H54 (cell line): Measurements from ENCODE around the gene CELSR1.
"Not testable (repeated sequence)": the region's sequence is repeated elsewhere in the genome, so short reads cannot be mapped to it uniquely, and the experiment has no call there.

Experiments
- DNase-seq: peaks from one replicate; pipeline ENCODE4 v3.0.0; 2011; ENCODE audit warnings: low spot score, mixed read lengths; ENCODE audit not compliant: insufficient read length
- FAIRE-seq: peaks from 3 replicates; lab custom pipeline; 2011; peaks lifted over from hg19 to GRCh38; lab: Jason Lieb, UNC
- POLR2A ChIP-seq: IDR thresholded peaks from 2 replicates; pipeline ENCODE4 v1.6.1; 2011; ENCODE audit warnings: low read depth, mild to moderate bottlenecking, low read length

CELSR1 gene

DNA sequence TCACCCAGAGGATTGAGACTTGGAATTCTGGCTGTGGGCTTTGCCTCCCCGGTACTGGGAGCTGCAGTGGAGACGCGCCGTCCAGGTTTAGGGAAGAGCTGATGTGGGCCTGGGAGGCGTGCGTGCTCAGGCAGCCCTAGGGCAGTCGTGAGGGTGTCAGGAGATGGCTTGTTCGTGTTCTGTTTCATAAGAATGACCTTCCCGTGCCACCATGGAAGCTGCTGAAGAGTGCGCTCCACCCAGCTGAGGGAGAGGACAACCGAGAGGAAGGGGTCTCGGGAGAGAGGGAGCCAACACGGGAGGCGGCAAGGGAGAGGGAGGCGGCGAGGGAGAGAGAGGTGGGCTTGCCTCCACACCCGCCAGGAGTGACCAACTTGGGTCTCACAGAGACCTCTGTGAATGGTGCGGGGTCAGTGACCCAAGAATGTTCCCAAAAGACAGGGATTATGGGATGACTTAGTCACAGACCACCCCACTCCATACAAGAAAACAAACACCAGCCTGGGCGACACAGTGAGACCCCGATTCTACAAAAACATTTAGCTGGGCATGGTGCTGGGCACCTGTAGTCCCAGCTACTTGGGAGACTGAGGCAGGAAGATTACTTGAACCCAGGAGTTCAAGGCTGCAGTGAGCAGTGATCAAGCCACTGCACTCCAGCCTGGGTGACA is 216.6 kb downstream of the CELSR1 start:
- DNase-seq (no peak), FAIRE-seq (no peak)
- no peak for TF ChIP-seq POLR2A

- FAIRE-seq: no peak
- no peak for DNase-seq
- no peak for TF ChIP-seq POLR2A
These were observed 217.2 kb downstream of the CELSR1 start for GRCh38 chr22:46320166-46320710.

DNA sequence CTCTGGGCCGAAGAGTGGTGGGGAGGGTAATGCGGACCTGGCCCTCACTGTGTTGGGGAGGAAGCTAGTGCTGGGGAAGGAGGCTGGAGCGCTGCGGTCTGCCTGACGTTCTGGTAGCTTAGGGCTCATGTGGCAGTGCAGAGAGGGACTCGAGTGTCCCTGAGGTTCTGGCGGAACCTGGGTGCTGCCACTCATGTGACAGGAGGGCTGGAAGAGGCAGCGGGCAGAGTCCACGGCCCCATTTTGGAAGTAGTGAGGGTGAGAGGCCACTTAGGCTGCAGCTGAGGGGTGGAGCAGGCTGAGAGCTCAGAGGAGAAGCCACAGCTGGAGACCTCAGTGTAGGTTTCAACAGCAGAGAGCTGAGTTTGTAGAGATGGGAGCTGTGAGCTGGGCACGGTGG is 218.1 kb downstream of the CELSR1 start:
- TF ChIP-seq POLR2A: no peak
- DNase-seq: no peak

DNA sequence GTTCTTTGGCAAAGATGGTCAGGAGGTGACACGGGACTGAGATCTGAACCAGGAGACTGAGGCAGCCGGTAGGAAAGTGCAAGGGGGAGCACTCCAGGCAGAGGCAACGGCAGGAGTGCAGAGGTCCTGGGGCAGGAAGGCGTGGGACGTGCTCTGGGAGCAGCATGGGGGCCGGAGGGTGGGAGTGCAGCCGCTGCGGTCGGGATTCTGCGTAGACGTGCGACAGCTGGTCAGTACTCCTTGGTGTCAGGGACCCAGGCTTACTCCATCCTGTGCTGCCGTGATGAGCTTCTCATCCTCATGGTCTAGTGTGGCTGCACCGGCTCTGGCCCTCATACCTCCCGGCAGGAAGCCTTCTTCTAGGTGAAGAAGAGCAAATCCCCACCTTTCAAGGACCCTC is 218.8 kb downstream of the CELSR1 start:
- DNase-seq (no peak), FAIRE-seq (no peak)
- no peak for TF ChIP-seq POLR2A

More for the DNA sequence above, 218.1 kb downstream of the CELSR1 start:
- FAIRE-seq: no peak

GRCh38 chr22:46317646-46318045 is 219.8 kb downstream of the CELSR1 start:
- no peak for DNase-seq
- no peak for TF ChIP-seq POLR2A
- FAIRE-seq: no peak

GRCh38 chr22:46315976-46316375 is 221.4 kb downstream of the CELSR1 start:
- no peak for DNase-seq
- TF ChIP-seq POLR2A: no peak
- no peak for FAIRE-seq

DNA sequence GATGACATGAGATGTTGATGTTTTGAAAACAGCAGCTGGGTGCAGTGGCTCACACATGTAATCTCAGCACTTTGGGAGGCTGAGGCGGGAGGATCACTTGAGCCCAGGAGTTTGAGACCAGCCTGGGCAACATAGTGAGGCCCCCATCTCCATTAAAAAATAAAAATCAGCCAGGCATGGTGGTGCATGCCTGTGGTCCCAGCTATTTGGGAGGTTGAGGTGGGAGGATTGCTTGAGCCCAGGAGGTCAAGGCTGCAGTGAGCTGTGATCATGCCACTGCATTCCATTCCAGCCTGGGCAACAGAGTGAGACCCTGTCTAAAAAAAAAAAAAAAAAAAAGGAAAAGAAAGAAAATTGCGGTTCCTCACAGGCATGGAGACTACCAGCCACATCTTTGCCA is 224.6 kb downstream of the CELSR1 start:
- FAIRE-seq, DNase-seq: not testable (repeated sequence)

- FAIRE-seq: no peak
These were observed 225.4 kb downstream of the CELSR1 start for GRCh38 chr22:46312056-46312455.

More at GRCh38 chr22:46312056-46312455, 225.4 kb downstream of the CELSR1 start:
- DNase-seq: no peak
- TF ChIP-seq POLR2A: no peak
